H9 (cell line): ENCODE data around the gene RNF20. TPM values are rescaled to one million over a fixed set of nuclear protein-coding genes. Genes with fewer than 3 reads are reported as not detected.

Experiments
- DNase-seq: peaks from one replicate; pipeline ENCODE4 v3.0.0-alpha.2; 2017
- H2AFZ ChIP-seq: one replicate; pipeline ENCODE4 v1.6.1; 2013; ENCODE audit warnings: mild to moderate bottlenecking, low read length, control low read depth, moderate library complexity
- H2AK5ac ChIP-seq: 2 replicates; pipeline ENCODE4 v1.6.1; 2013; ENCODE audit warnings: low read length, control low read depth, mixed read lengths; ENCODE audit not compliant: insufficient read length
- H2BK120ac ChIP-seq: one replicate; pipeline ENCODE4 v1.6.1; 2013; ENCODE audit warnings: low read depth, mild to moderate bottlenecking, low read length, control low read depth, inconsistent platforms; ENCODE audit not compliant: poor library complexity, severe bottlenecking
- H2BK12ac ChIP-seq: 2 replicates; pipeline ENCODE4 v1.6.1; 2013; ENCODE audit warnings: low read length, control low read depth, mixed read lengths, low read depth; ENCODE audit not compliant: insufficient read length
- H2BK15ac ChIP-seq: 2 replicates; pipeline ENCODE4 v1.6.1; 2013; ENCODE audit warnings: low read depth, low read length, control low read depth
- H2BK20ac ChIP-seq: one replicate; pipeline ENCODE4 v1.6.1; 2013; ENCODE audit warnings: low read depth, mild to moderate bottlenecking, low read length, control low read depth, inconsistent platforms; ENCODE audit not compliant: poor library complexity, severe bottlenecking
- H2BK5ac ChIP-seq: 2 replicates; pipeline ENCODE4 v1.6.1; 2013; ENCODE audit warnings: low read length, control low read depth, mixed read lengths; ENCODE audit not compliant: insufficient read length
- H3K14ac ChIP-seq: 2 replicates; pipeline ENCODE4 v1.6.1; 2013; ENCODE audit warnings: low read length, control low read depth; ENCODE audit not compliant: insufficient read depth
- H3K18ac ChIP-seq: 2 replicates; pipeline ENCODE4 v1.6.1; 2013; ENCODE audit warnings: low read depth, mild to moderate bottlenecking, mixed read lengths, low read length, control low read depth; ENCODE audit not compliant: insufficient read length
- H3K23ac ChIP-seq: 2 replicates; pipeline ENCODE4 v1.6.1; 2013; ENCODE audit warnings: low read length, control low read depth, mixed read lengths, low read depth; ENCODE audit not compliant: insufficient read length
- H3K23me2 ChIP-seq: 2 replicates; pipeline ENCODE4 v1.6.1; 2013; ENCODE audit warnings: low read depth, mild to moderate bottlenecking, mixed read lengths, low read length, control low read depth; ENCODE audit not compliant: insufficient read length, poor library complexity, severe bottlenecking
- H3K27ac ChIP-seq: 2 replicates; pipeline ENCODE4 v1.5.1; 2013; ENCODE audit warnings: low read length, control low read depth, mixed read lengths, low read depth; ENCODE audit not compliant: insufficient read length
- H3K27me3 ChIP-seq: 2 replicates; pipeline ENCODE4 v1.6.1; 2013; ENCODE audit warnings: low read length, control low read depth, inconsistent platforms; ENCODE audit not compliant: insufficient read depth
- H3K4ac ChIP-seq: 2 replicates; pipeline ENCODE4 v1.6.1; 2013; ENCODE audit warnings: low read depth, mild to moderate bottlenecking, control low read depth, inconsistent platforms, low read length, moderate library complexity
- H3K4me1 ChIP-seq: 2 replicates; pipeline ENCODE4 v1.6.1; 2013; ENCODE audit warnings: low read length, control low read depth, inconsistent platforms; ENCODE audit not compliant: insufficient read depth
- H3K4me2 ChIP-seq: 2 replicates; pipeline ENCODE4 v1.6.1; 2013; ENCODE audit warnings: low read length, control low read depth, mixed read lengths; ENCODE audit not compliant: insufficient read length, insufficient read depth
- H3K56ac ChIP-seq: 2 replicates; pipeline ENCODE4 v1.6.1; 2013; ENCODE audit warnings: low read depth, mild to moderate bottlenecking, mixed read lengths, low read length, control low read depth; ENCODE audit not compliant: insufficient read length
- H3K79me1 ChIP-seq: 2 replicates; pipeline ENCODE4 v1.6.1; 2013; ENCODE audit warnings: low read depth, mild to moderate bottlenecking, moderate library complexity, low read length, control low read depth, inconsistent platforms; ENCODE audit not compliant: insufficient read depth, poor library complexity, severe bottlenecking
- H3K79me2 ChIP-seq: 2 replicates; pipeline ENCODE4 v1.6.1; 2013; ENCODE audit warnings: low read length, control low read depth, inconsistent platforms; ENCODE audit not compliant: insufficient read depth
- H3K9ac ChIP-seq: 2 replicates; pipeline ENCODE4 v1.6.1; 2013; ENCODE audit warnings: low read length, control low read depth, mixed read lengths; ENCODE audit not compliant: insufficient read length; ENCODE audit errors: extremely low read depth
- H3K9me3 ChIP-seq: one replicate; pipeline ENCODE4 v1.6.1; 2013; ENCODE audit warnings: low read depth, low read length, inconsistent platforms; ENCODE audit not compliant: control insufficient read depth
- H3T11ph ChIP-seq: one replicate; pipeline ENCODE4 v1.6.1; 2013; ENCODE audit warnings: mild to moderate bottlenecking, low read length, control low read depth, inconsistent platforms
- H4K20me1 ChIP-seq: one replicate; pipeline ENCODE4 v1.6.1; 2013; ENCODE audit not compliant: control insufficient read depth, insufficient read length, insufficient read depth
- H4K5ac ChIP-seq: 2 replicates; pipeline ENCODE4 v1.6.1; 2013; ENCODE audit warnings: low read depth, mild to moderate bottlenecking, mixed read lengths, low read length, control low read depth; ENCODE audit not compliant: insufficient read length
- H4K8ac ChIP-seq: replicated peaks from 2 replicates; pipeline ENCODE4 v1.6.1; 2013; ENCODE audit warnings: low read length, control low read depth, mixed read lengths, low read depth; ENCODE audit not compliant: insufficient read length
- H4K91ac ChIP-seq: 2 replicates; pipeline ENCODE4 v1.6.1; 2013; ENCODE audit warnings: low read depth, mild to moderate bottlenecking, moderate library complexity, mixed read lengths, low read length, control low read depth; ENCODE audit not compliant: insufficient read length
- H3K27ac Mint-ChIP-seq, 3 experiments: 2 replicates in 2 of 3; 3 replicates in 1 of 3; pipeline ENCODE4 v1.8.0; 2020 to 2021; ENCODE audit warnings: mixed read lengths in 3 of 3, mild to moderate bottlenecking in 1 of 3, moderate library complexity in 1 of 3
- H3K27me3 Mint-ChIP-seq: 2 replicates; pipeline ENCODE4 v1.8.0; 2021; ENCODE audit warnings: low read depth, mild to moderate bottlenecking, moderate library complexity, mixed read lengths
- H3K36me3 Mint-ChIP-seq, 3 experiments: 2 replicates in 2 of 3; 3 replicates in 1 of 3; pipeline ENCODE4 v1.8.0; 2020 to 2021; ENCODE audit warnings: low read depth in 3 of 3, mixed read lengths in 3 of 3; ENCODE audit not compliant: insufficient read depth in 1 of 3
- H3K4me1 Mint-ChIP-seq, 2 experiments: 2 replicates each; pipeline ENCODE4 v1.8.0; 2020; ENCODE audit warnings: mixed read lengths in 2 of 2
- H3K4me3 Mint-ChIP-seq, 2 experiments: 2 replicates in 1 of 2; 3 replicates in 1 of 2; pipeline ENCODE4 v1.8.0; 2020 to 2021; ENCODE audit warnings: mild to moderate bottlenecking in 2 of 2, mixed read lengths in 2 of 2, moderate library complexity in 1 of 2
- H3K9me3 Mint-ChIP-seq, 2 experiments: 2 replicates in 1 of 2; 3 replicates in 1 of 2; pipeline ENCODE4 v1.8.0; 2020; ENCODE audit warnings: mild to moderate bottlenecking in 2 of 2, mixed read lengths in 2 of 2, moderate library complexity in 1 of 2
- CTCF ChIP-seq: fragments of 200-600 bp; sonication (generic); conservative IDR thresholded peaks from 3 replicates; pipeline ENCODE4 v1.8.0; 2021; ENCODE audit warnings: antibody characterized with exemption, mild to moderate bottlenecking
- WGBS: extraction: QIAGEN DNeasy Blood & Tissue Kit; methylation state at CpG from one replicate; pipeline ENCODE4 v1.1.7; 2013; ENCODE audit warnings: missing lambda C conversion rate, low lambda C conversion rate, mixed read lengths; ENCODE audit not compliant: insufficient read length; ENCODE audit errors: extremely low coverage; 5-methylcytosine and 5-hydroxymethylcytosine counted together
- total RNA-seq: library from RNA; stranded (reverse); gene quantifications from 2 replicates; pipeline ENCODE4 v1.2.1, GENCODE V29; 2021

Gene RNF20
- total RNA-seq, 1 experiment from 2014 or later = 48.5 TPM

GRCh38 chr9:101524371-101524770 is 9.3 kb upstream of the RNF20 start:
- Histone ChIP-seq H2BK12ac (no peak overlapping the region), H2AK5ac (no peak overlapping the region), H2BK120ac (no peak overlapping the region), H3K4me2 (no peak overlapping the region), H4K20me1 (no peaks in the 10 kb centered on the region), H2BK20ac (peak overlapping the region; percentile 49), H3K14ac (no peak overlapping the region), H3K23me2 (no peaks in the 10 kb centered on the region), H3K27ac (no peak overlapping the region), H2AFZ (no peak overlapping the region), H3K4ac (no peak overlapping the region), H3K9ac (no peak overlapping the region), H3T11ph (no peak overlapping the region), H2BK15ac (no peak overlapping the region), H3K23ac (no peak overlapping the region), H2BK5ac (no peak overlapping the region), H4K8ac (no peak overlapping the region), H3K18ac (no peak overlapping the region), H3K9me3 (no peaks in the 10 kb centered on the region), H4K91ac (no peak overlapping the region), H3K4me1 (peaks cover 5% of the 10 kb centered on the region; the same call in 1 of the 2 replicates), H3K79me2 (no peaks in the 10 kb centered on the region), H3K27me3 (no peaks in the 10 kb centered on the region), H4K5ac (no peak overlapping the region), H3K56ac (no peak overlapping the region), H3K79me1 (no peaks in the 10 kb centered on the region)
- no peak for DNase-seq
- no peak for TF ChIP-seq CTCF
- WGBS = no CpG with 5 or more reads among the region's 6 CpGs
- H3K4me1 Mint-ChIP-seq = peaks cover 15 to 17% of the 10 kb centered on the region in 2 experiments
- H3K4me3 Mint-ChIP-seq = no peak overlapping the region
- no peaks in the 10 kb centered on the region for H3K9me3 Mint-ChIP-seq
- H3K27ac Mint-ChIP-seq = peak overlapping the region in 1 of 3 experiments; percentile 44; a peak in 1 of 7 replicates
- H3K36me3 Mint-ChIP-seq = no peaks in the 10 kb centered on the region
- peaks cover 2% of the 10 kb centered on the region for H3K27me3 Mint-ChIP-seq
